AG04450 (cell line): Measurements from ENCODE around the gene USP9X. TPM values are rescaled to one million over a fixed set of nuclear protein-coding genes. Genes with fewer than 3 reads are reported as not detected.
A peak's percentile ranks its signal among the peaks of the same experiment; 100 is the strongest.

ENCODE experiments used
- CTCF ChIA-PET: fragments of 300-600, 350-600 bp; formaldehyde crosslinking; extraction: SDS; loops from one replicate; lab custom pipeline; 2022; ENCODE audit warnings: antibody characterized with exemption, inconsistent platforms; lab: Charles Lee
- POLR2A ChIA-PET: fragments of 350-600 bp; formaldehyde crosslinking; extraction: SDS; loops from one replicate; lab custom pipeline; 2021; ENCODE audit warnings: antibody characterized with exemption, inconsistent platforms; lab: Yijun Ruan, JAX
- DNase-seq: peaks from one replicate; pipeline ENCODE4 v3.0.0-alpha.2; 2011; ENCODE audit warnings: low read depth, low spot score
- H3K27ac ChIP-seq: one replicate; pipeline ENCODE4 v1.5.1; 2012; ENCODE audit warnings: low read depth, low read length, control low read depth
- H3K27me3 ChIP-seq: one replicate; pipeline ENCODE4 v1.6.0; 2012; ENCODE audit warnings: low read length; ENCODE audit not compliant: control insufficient read depth, insufficient read depth
- H3K4me3 ChIP-seq: 2 replicates; pipeline ENCODE4 v1.5.1; 2011; ENCODE audit warnings: mild to moderate bottlenecking, low read depth, low read length, control low read depth
- H3K9me3 ChIP-seq: 2 replicates; pipeline ENCODE4 v1.5.1; 2012; ENCODE audit warnings: low read length; ENCODE audit not compliant: control insufficient read depth, insufficient read depth
- CTCF ChIP-seq: IDR thresholded peaks from 2 replicates; pipeline ENCODE4 v1.5.1; 2011; ENCODE audit warnings: low read depth, low read length, control low read depth, inconsistent platforms
- polyA minus RNA-seq: library from RNA; depleted of rRNA, polyadenylated mRNA; stranded (reverse); fragments of >200 nt; gene quantifications from 2 replicates; pipeline ENCODE4 v1.2.3, GENCODE V29; 2011; rRNA and poly(A)+ RNA removed
- polyA plus RNA-seq: library from polyadenylated mRNA; depleted of rRNA; stranded (reverse); fragments of >200 nt; gene quantifications from 2 replicates; pipeline ENCODE4 v1.2.3, GENCODE V29; 2011; rRNA removed

Gene USP9X
- polyA plus RNA-seq (49.1 and 49.3 TPM in 2 replicates), polyA minus RNA-seq (153 and 272 TPM in 2 replicates)

GRCh38 chrX:41084893-41085511 lies at the start of gene USP9X:
USP9X (plus strand) TSS chrX:41085445; CDS start chrX:41123629, 38,184 bp downstream.
- peak; percentile 79 for DNase-seq
- Histone ChIP-seq H3K9me3 (no peaks in the 10 kb centered on the region; the same call in 1 of the 2 replicates), H3K4me3 (peak within 1 kb of the TSS; percentile 82), H3K27me3 (no peaks in the 10 kb centered on the region), H3K27ac (peak within 1 kb of the TSS; percentile 100)
- CTCF ChIA-PET = interaction anchor here (0.7 kb wide), 1 partner anchor 291 kb away, joined by 4 read pairs; no protein-coding TSS in a partner anchor
- POLR2A ChIA-PET = interaction anchor here (0.6 to 2.8 kb wide), 12 partner anchors 12 to 438 kb away, joined by 3 to 12 read pairs (median 4); partner anchors contain the start of gene CXorf38
- TF ChIP-seq CTCF = no peak

GRCh38 chrX:41035582-41035981 lies 49.7 kb upstream of the USP9X start:
- Histone ChIP-seq H3K27ac (no peak overlapping the region), H3K4me3 (no peak overlapping the region), H3K27me3 (no peaks in the 10 kb centered on the region), H3K9me3 (no peaks in the 10 kb centered on the region)
- no peak for TF ChIP-seq CTCF
- ChIA-PET POLR2A (no interaction called here), CTCF (no interaction called here)
- no peak for DNase-seq

GRCh38 chrX:41036668-41037326 lies 48.4 kb upstream of the USP9X start:
- DNase-seq = no peak
- POLR2A ChIA-PET = no interaction called here
- no peak for TF ChIP-seq CTCF
- CTCF ChIA-PET = no interaction called here
- Histone ChIP-seq H3K27ac (no peak overlapping the region), H3K4me3 (no peak overlapping the region), H3K27me3 (no peaks in the 10 kb centered on the region), H3K9me3 (no peaks in the 10 kb centered on the region)

- CTCF ChIA-PET = interaction anchor here (0.6 to 2.7 kb wide), 5 partner anchors 33 to 305 kb away, joined by 3 to 7 read pairs (median 5); no protein-coding TSS in a partner anchor
- peak overlapping the region; percentile 52 for H3K27ac ChIP-seq
- DNase-seq = no peak
Observed at GRCh38 chrX:41043196-41043595, 42.0 kb upstream of the USP9X start.

More at GRCh38 chrX:41043196-41043595, 42.0 kb upstream of the USP9X start:
- POLR2A ChIA-PET = interaction anchor here (0.6 to 1.2 kb wide), 2 partner anchors 15 to 89 kb away, joined by 3 to 8 read pairs; no protein-coding TSS in a partner anchor
- H3K9me3 ChIP-seq = no peaks in the 10 kb centered on the region
- no peak for TF ChIP-seq CTCF
- H3K27me3 ChIP-seq = no peaks in the 10 kb centered on the region
- no peak overlapping the region for H3K4me3 ChIP-seq
